Measurements from ENCODE around the gene XPO5. TPM values are rescaled to one million over a fixed set of nuclear protein-coding genes. Genes with fewer than 3 reads are reported as not detected.
A peak's percentile ranks its signal among the peaks of the same experiment; 100 is the strongest.

XPO5 gene
- total RNA-seq, 2 donors from 2014 or later = 67.3 to 109 TPM

GRCh38 chr6:43516697-43517504 is 58.9 kb downstream of the XPO5 start, which contains the start of the genes POLR1C and YIPF3:
Gene POLR1C (plus strand): TSS chr6:43517089. CDS start chr6:43517110, 21 bp downstream.
Gene YIPF3 (minus strand): TSS chr6:43516926. CDS start chr6:43516807, 119 bp downstream.
- peaks cover 22% of the 10 kb centered on the region for H3K4me1 Mint-ChIP-seq
- no peaks in the 10 kb centered on the region for H3K9me3 Mint-ChIP-seq
- ATAC-seq (replicated peaks) = peak; percentile 97
- H3K4me3 Mint-ChIP-seq = no peak within 1 kb of the TSS
- H3K27me3 Mint-ChIP-seq = no peaks in the 10 kb centered on the region
- H3K27ac Mint-ChIP-seq = no peak within 1 kb of the TSS
- H3K36me3 Mint-ChIP-seq (ENCODE audit: low read depth) = no peaks in the 10 kb centered on the region

GRCh38 chr6:43516367-43516696 is 59.5 kb downstream of the XPO5 start:
- Mint-ChIP-seq H3K27ac (no peak overlapping the region), H3K9me3 (no peaks in the 10 kb centered on the region), H3K4me1 (peaks cover 22% of the 10 kb centered on the region), H3K36me3 (ENCODE audit: low read depth) (no peaks in the 10 kb centered on the region), H3K27me3 (no peaks in the 10 kb centered on the region), H3K4me3 (no peak overlapping the region)
- no peak for ATAC-seq (replicated peaks)

- H3K4me1 Mint-ChIP-seq = peaks cover 22% of the 10 kb centered on the region
- H3K27me3 Mint-ChIP-seq = no peaks in the 10 kb centered on the region
- ATAC-seq (replicated peaks) = no peak
- H3K4me3 Mint-ChIP-seq = no peak overlapping the region
- H3K27ac Mint-ChIP-seq = no peak overlapping the region
- no peaks in the 10 kb centered on the region for H3K9me3 Mint-ChIP-seq
- no peaks in the 10 kb centered on the region for H3K36me3 Mint-ChIP-seq (ENCODE audit: low read depth)
These were observed 60.0 kb downstream of the XPO5 start for GRCh38 chr6:43515808-43516207.

GRCh38 chr6:43511824-43512415 is 63.9 kb downstream of the XPO5 start:
- H3K27ac Mint-ChIP-seq = no peak overlapping the region
- H3K27me3 Mint-ChIP-seq = peaks cover 12% of the 10 kb centered on the region
- H3K4me3 Mint-ChIP-seq = no peak overlapping the region
- no peak for ATAC-seq (replicated peaks)
- peaks cover 6% of the 10 kb centered on the region for H3K36me3 Mint-ChIP-seq (ENCODE audit: low read depth)
- no peaks in the 10 kb centered on the region for H3K9me3 Mint-ChIP-seq
- H3K4me1 Mint-ChIP-seq = peaks cover 27% of the 10 kb centered on the region

- H3K36me3 Mint-ChIP-seq (ENCODE audit: low read depth) = peaks cover 11% of the 10 kb centered on the region
- no peak for ATAC-seq (replicated peaks)
- peak overlapping the region; percentile 63 for H3K4me3 Mint-ChIP-seq
- H3K27me3 Mint-ChIP-seq = peaks cover 12% of the 10 kb centered on the region
- H3K4me1 Mint-ChIP-seq = peaks cover 23% of the 10 kb centered on the region
- H3K9me3 Mint-ChIP-seq = no peaks in the 10 kb centered on the region
- peak overlapping the region; percentile 36 for H3K27ac Mint-ChIP-seq
These were observed 65.0 kb downstream of the XPO5 start for GRCh38 chr6:43510827-43511163.

GRCh38 chr6:43509984-43510826 is 65.6 kb downstream of the XPO5 start, which contains the start of gene LRRC73:
Gene LRRC73 (minus strand): TSS chr6:43510346. CDS start chr6:43509785, 561 bp downstream.
- H3K36me3 Mint-ChIP-seq (ENCODE audit: low read depth) = peaks cover 15% of the 10 kb centered on the region
- H3K9me3 Mint-ChIP-seq = no peaks in the 10 kb centered on the region
- peak within 1 kb of the TSS; percentile 76 for H3K4me3 Mint-ChIP-seq
- peak within 1 kb of the TSS; percentile 78 for H3K27ac Mint-ChIP-seq
- H3K4me1 Mint-ChIP-seq = peaks cover 20% of the 10 kb centered on the region
- ATAC-seq (replicated peaks) = peak; percentile 87
- H3K27me3 Mint-ChIP-seq = peaks cover 12% of the 10 kb centered on the region

- Mint-ChIP-seq H3K4me3 (peak overlapping the region; percentile 76), H3K9me3 (no peaks in the 10 kb centered on the region), H3K27me3 (peaks cover 12% of the 10 kb centered on the region), H3K4me1 (peaks cover 13% of the 10 kb centered on the region), H3K36me3 (ENCODE audit: low read depth) (peaks cover 22% of the 10 kb centered on the region), H3K27ac (peak overlapping the region; percentile 78)
- ATAC-seq (replicated peaks) = peak; percentile 1
These were observed 66.5 kb downstream of the XPO5 start for GRCh38 chr6:43509142-43509983.

- H3K9me3 Mint-ChIP-seq = no peaks in the 10 kb centered on the region
- peak overlapping the region; percentile 76 for H3K4me3 Mint-ChIP-seq
- H3K4me1 Mint-ChIP-seq = peaks cover 10% of the 10 kb centered on the region
- H3K27ac Mint-ChIP-seq = peak overlapping the region; percentile 78
- ATAC-seq (replicated peaks) = no peak
- peaks cover 30% of the 10 kb centered on the region for H3K36me3 Mint-ChIP-seq (ENCODE audit: low read depth)
- H3K27me3 Mint-ChIP-seq = peaks cover 12% of the 10 kb centered on the region
These were observed 67.2 kb downstream of the XPO5 start for GRCh38 chr6:43508481-43509141.

- Mint-ChIP-seq H3K4me1 (peaks cover 6% of the 10 kb centered on the region), H3K4me3 (no peak overlapping the region), H3K36me3 (ENCODE audit: low read depth) (peaks cover 43% of the 10 kb centered on the region), H3K27ac (peak overlapping the region; percentile 83), H3K9me3 (no peaks in the 10 kb centered on the region), H3K27me3 (peaks cover 12% of the 10 kb centered on the region)
- peak; percentile 72 for ATAC-seq (replicated peaks)
These were observed 69.0 kb downstream of the XPO5 start for GRCh38 chr6:43506667-43507471.

- Mint-ChIP-seq H3K4me1 (peaks cover 6% of the 10 kb centered on the region), H3K4me3 (no peak overlapping the region), H3K27ac (peak overlapping the region; percentile 83), H3K27me3 (peaks cover 12% of the 10 kb centered on the region), H3K36me3 (ENCODE audit: low read depth) (peaks cover 50% of the 10 kb centered on the region), H3K9me3 (no peaks in the 10 kb centered on the region)
- ATAC-seq (replicated peaks) = no peak
These were observed 69.7 kb downstream of the XPO5 start for GRCh38 chr6:43506171-43506570.

GRCh38 chr6:43505718-43506117 is 70.1 kb downstream of the XPO5 start:
- Mint-ChIP-seq H3K9me3 (no peaks in the 10 kb centered on the region), H3K4me1 (peaks cover 6% of the 10 kb centered on the region), H3K36me3 (ENCODE audit: low read depth) (peaks cover 55% of the 10 kb centered on the region), H3K27ac (no peak overlapping the region), H3K4me3 (no peak overlapping the region), H3K27me3 (peaks cover 12% of the 10 kb centered on the region)
- no peak for ATAC-seq (replicated peaks)

- H3K4me1 Mint-ChIP-seq = peaks cover 6% of the 10 kb centered on the region
- H3K9me3 Mint-ChIP-seq = no peaks in the 10 kb centered on the region
- H3K4me3 Mint-ChIP-seq = no peak overlapping the region
- no peak for ATAC-seq (replicated peaks)
- H3K36me3 Mint-ChIP-seq (ENCODE audit: low read depth) = peaks cover 62% of the 10 kb centered on the region
- H3K27me3 Mint-ChIP-seq = peaks cover 12% of the 10 kb centered on the region
- no peak overlapping the region for H3K27ac Mint-ChIP-seq
These were observed 70.9 kb downstream of the XPO5 start for GRCh38 chr6:43504756-43505593.
